ENCODE data around the gene FAM180A.

FAM180A gene

GRCh38 chr7:135771961-135772638 is 23.5 kb upstream of the FAM180A start:
- DNase-seq (ENCODE audit: extremely low read depth in 1 of 2, low read depth in 1 of 2): no peak

- no peak for DNase-seq (ENCODE audit: extremely low read depth in 1 of 2, low read depth in 1 of 2)
Observed at GRCh38 chr7:135771051-135771450, 22.4 kb upstream of the FAM180A start.

GRCh38 chr7:135770139-135770710 is 21.6 kb upstream of the FAM180A start:
- no peak for DNase-seq (ENCODE audit: extremely low read depth in 1 of 2, low read depth in 1 of 2)

- no peak for DNase-seq (ENCODE audit: extremely low read depth in 1 of 2, low read depth in 1 of 2)
Observed at GRCh38 chr7:135769005-135769802, 20.6 kb upstream of the FAM180A start.

- no peak for DNase-seq (ENCODE audit: extremely low read depth in 1 of 2, low read depth in 1 of 2)
Observed at GRCh38 chr7:135768467-135768866, 19.9 kb upstream of the FAM180A start.

GRCh38 chr7:135768064-135768463 is 19.5 kb upstream of the FAM180A start:
- DNase-seq (ENCODE audit: extremely low read depth in 1 of 2, low read depth in 1 of 2): no peak

- no peak for DNase-seq (ENCODE audit: extremely low read depth in 1 of 2, low read depth in 1 of 2)
Observed at GRCh38 chr7:135763261-135763660, 14.6 kb upstream of the FAM180A start.

- DNase-seq (ENCODE audit: extremely low read depth in 1 of 2, low read depth in 1 of 2): no peak
Observed at GRCh38 chr7:135761751-135762488, 13.3 kb upstream of the FAM180A start.

GRCh38 chr7:135759532-135759931 is 10.9 kb upstream of the FAM180A start:
- DNase-seq (ENCODE audit: extremely low read depth in 1 of 2, low read depth in 1 of 2): no peak

GRCh38 chr7:135758531-135758932 is 9.9 kb upstream of the FAM180A start:
- no peak for DNase-seq (ENCODE audit: extremely low read depth in 1 of 2, low read depth in 1 of 2)

- no peak for DNase-seq (ENCODE audit: extremely low read depth in 1 of 2, low read depth in 1 of 2)
Observed at GRCh38 chr7:135757719-135758411, 9.3 kb upstream of the FAM180A start.

- DNase-seq (ENCODE audit: extremely low read depth in 1 of 2, low read depth in 1 of 2): no peak
Observed at GRCh38 chr7:135756191-135756590, 7.6 kb upstream of the FAM180A start.

GRCh38 chr7:135755351-135755753 is 6.7 kb upstream of the FAM180A start:
- DNase-seq (ENCODE audit: extremely low read depth in 1 of 2, low read depth in 1 of 2): no peak

- DNase-seq (ENCODE audit: extremely low read depth in 1 of 2, low read depth in 1 of 2): no peak
Observed at GRCh38 chr7:135753616-135754413, 5.2 kb upstream of the FAM180A start.

- no peak for DNase-seq (ENCODE audit: extremely low read depth in 1 of 2, low read depth in 1 of 2)
Observed at GRCh38 chr7:135747366-135747765, 1.2 kb downstream of the FAM180A start.

GRCh38 chr7:135745703-135746312 is 2.8 kb downstream of the FAM180A start:
- no peak for DNase-seq (ENCODE audit: extremely low read depth in 1 of 2, low read depth in 1 of 2)

GRCh38 chr7:135744938-135745702 is 3.5 kb downstream of the FAM180A start:
- no peak for DNase-seq (ENCODE audit: extremely low read depth in 1 of 2, low read depth in 1 of 2)

GRCh38 chr7:135743907-135744731 is 4.5 kb downstream of the FAM180A start:
- no peak for DNase-seq (ENCODE audit: extremely low read depth in 1 of 2, low read depth in 1 of 2)
